ENCODE results near the gene CEBPA. TPM values are rescaled to one million over a fixed set of nuclear protein-coding genes. Genes with fewer than 3 reads are reported as not detected.

CEBPA gene
- total RNA-seq, 4 donors from 2014 or later, result 36.3 to 160 (median 89.2) TPM

- no peak overlapping the region for H3K27ac ChIP-seq
- TF ChIP-seq POLR2A (IDR thresholded peaks at IDR 0.05) (no peak), CTCF (IDR thresholded peaks at IDR 0.05) (no peak)
Observed at GRCh38 chr19:33270769-33271168, 31.6 kb downstream of the CEBPA start.

GRCh38 chr19:33269016-33269415 lies 33.3 kb downstream of the CEBPA start:
- no peaks in the 10 kb centered on the region for H3K9me3 ChIP-seq
- no peaks in the 10 kb centered on the region for H3K36me3 ChIP-seq
- no peaks in the 10 kb centered on the region for H3K27me3 ChIP-seq
- DNase-seq, result no peak
- TF ChIP-seq POLR2A (IDR thresholded peaks at IDR 0.05) (no peak), CTCF (IDR thresholded peaks at IDR 0.05) (no peak)
- no peak overlapping the region for H3K27ac ChIP-seq
- H3K4me3 ChIP-seq, result no peak overlapping the region
- H3K4me1 ChIP-seq, result peaks cover 0 to 7% (median 0%) of the 10 kb centered on the region in 4 donors

More at GRCh38 chr19:33270769-33271168, 31.6 kb downstream of the CEBPA start:
- no peak overlapping the region for H3K4me3 ChIP-seq
- H3K4me1 ChIP-seq, result peaks cover 0 to 19% (median 4%) of the 10 kb centered on the region in 4 donors
- H3K9me3 ChIP-seq, result no peaks in the 10 kb centered on the region
- H3K36me3 ChIP-seq, result no peaks in the 10 kb centered on the region
- no peaks in the 10 kb centered on the region for H3K27me3 ChIP-seq
- no peak for DNase-seq

- TF ChIP-seq CTCF (IDR thresholded peaks at IDR 0.05) (no peak), POLR2A (IDR thresholded peaks at IDR 0.05) (no peak)
- Histone ChIP-seq H3K4me1 (peaks cover 0 to under 1% (median 0%) of the 10 kb centered on the region in 4 donors), H3K36me3 (no peaks in the 10 kb centered on the region), H3K9me3 (no peaks in the 10 kb centered on the region), H3K27ac (peak overlapping the region in 1 of 4 donors; percentile 35), H3K27me3 (no peaks in the 10 kb centered on the region), H3K4me3 (no peak overlapping the region)
- no peak for DNase-seq
Observed at GRCh38 chr19:33268162-33268991, 34.0 kb downstream of the CEBPA start.

DNA sequence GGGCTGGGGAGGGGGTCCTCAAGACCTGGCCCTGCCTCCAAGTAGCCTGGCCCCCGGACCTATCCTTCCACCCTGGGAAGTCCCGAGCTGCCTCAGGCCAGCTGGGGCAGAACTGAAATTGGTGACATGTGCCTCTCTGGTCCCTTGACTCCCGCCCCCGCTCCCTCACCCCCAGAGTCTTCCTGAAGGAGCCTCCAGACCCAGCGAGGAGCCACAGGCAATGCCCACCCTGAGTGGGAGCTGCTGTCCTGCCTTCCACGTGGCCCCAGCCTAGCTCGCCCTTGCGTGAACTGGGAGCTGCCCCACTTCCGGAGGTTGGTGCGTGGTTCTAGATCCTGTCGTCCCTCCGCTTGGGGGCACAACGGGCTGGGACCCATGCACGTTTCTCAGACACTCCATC lies 34.6 kb downstream of the CEBPA start:
- Histone ChIP-seq H3K27me3 (no peaks in the 10 kb centered on the region), H3K27ac (no peak overlapping the region), H3K9me3 (no peaks in the 10 kb centered on the region), H3K36me3 (no peaks in the 10 kb centered on the region), H3K4me1 (no peaks in the 10 kb centered on the region), H3K4me3 (no peak overlapping the region)
- no peak for DNase-seq
- no peak for TF ChIP-seq CTCF (IDR thresholded peaks at IDR 0.05)
- TF ChIP-seq POLR2A (IDR thresholded peaks at IDR 0.05), result no peak

- DNase-seq, result no peak
- H3K27me3 ChIP-seq, result no peaks in the 10 kb centered on the region
- H3K4me1 ChIP-seq, result no peaks in the 10 kb centered on the region
- no peaks in the 10 kb centered on the region for H3K36me3 ChIP-seq
- TF ChIP-seq POLR2A (IDR thresholded peaks at IDR 0.05) (no peak), CTCF (IDR thresholded peaks at IDR 0.05) (no peak)
- no peak overlapping the region for H3K27ac ChIP-seq
- H3K9me3 ChIP-seq, result no peaks in the 10 kb centered on the region
- no peak overlapping the region for H3K4me3 ChIP-seq
Observed at GRCh38 chr19:33266974-33267484, 35.3 kb downstream of the CEBPA start.
